ENCODE data around the gene PDE6G.
A peak's percentile ranks its signal among the peaks of the same experiment; 100 is the strongest.

PDE6G gene

DNA sequence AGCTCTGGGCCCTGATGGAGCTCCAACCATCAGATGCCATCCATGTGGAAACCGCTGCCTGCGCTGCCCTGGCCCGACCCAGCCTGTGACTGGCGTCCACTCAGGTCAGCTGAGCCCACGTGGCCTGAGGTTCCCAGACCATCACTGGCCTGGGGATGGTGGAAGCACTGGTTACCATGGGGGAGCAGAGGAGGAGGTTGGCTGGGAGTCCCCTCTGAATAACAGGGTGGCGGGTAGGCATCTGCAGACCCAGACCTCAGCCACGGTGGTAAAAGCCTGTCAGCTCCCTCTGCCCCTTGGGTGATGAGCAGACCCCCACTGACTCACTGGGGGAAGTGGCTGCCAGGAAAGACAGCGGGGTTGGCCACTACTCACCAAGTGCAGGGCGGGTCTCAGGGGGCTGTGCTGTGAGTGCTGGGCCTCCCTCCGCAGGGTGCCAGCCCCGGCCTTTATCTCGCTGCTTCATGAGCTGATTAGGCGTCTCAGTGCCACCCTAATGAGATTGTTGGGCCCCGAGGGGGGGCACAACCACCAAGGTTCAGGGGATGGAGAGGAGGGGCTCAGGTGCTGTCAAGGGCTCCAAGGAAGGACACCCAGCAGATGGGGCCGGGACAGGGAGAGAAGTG, at the start of gene PDE6G:
TSS of gene PDE6G (minus strand) at position 425 of the 626 bp plus-strand sequence. CDS start 3,237 bp downstream, outside the sequence.
- no peak for DNase-seq (ENCODE audit: low spot score)

DNA sequence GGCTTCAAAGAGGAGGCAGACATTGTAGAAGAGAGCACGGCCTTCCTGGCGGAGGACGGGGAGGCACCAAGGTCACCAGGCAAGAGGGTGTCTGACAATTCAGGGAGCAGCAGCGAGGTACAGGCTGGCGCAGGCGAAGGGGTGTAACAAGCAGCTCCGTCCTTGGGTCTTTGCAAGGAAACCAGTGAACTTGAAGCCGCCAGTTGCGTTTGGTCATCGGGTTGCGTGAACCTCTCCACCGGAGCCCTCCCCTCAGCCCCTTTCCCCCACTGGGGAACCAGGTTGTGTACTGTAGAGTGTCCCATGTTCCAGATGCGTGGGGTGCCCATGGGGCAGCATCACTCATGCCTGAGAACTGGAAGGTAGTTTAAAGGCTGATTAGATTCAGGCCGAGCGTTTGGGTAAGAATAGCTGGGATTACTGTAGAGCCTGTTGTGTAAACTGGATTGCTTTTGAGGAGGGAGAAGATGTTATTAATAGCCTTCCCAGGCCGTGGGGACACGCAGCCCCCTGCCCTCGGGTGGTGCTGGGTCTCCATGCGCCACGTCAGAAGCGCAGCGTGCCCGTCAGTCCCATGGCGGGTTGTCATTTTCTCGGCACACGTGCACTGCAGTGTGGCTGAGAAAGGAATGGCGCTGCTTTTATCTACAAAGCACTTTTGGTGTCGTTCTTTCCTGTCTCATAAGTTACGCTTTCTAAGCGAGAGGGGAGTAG, 49.3 kb upstream of the PDE6G start:
- DNase-seq (ENCODE audit: low spot score), result no peak

DNA sequence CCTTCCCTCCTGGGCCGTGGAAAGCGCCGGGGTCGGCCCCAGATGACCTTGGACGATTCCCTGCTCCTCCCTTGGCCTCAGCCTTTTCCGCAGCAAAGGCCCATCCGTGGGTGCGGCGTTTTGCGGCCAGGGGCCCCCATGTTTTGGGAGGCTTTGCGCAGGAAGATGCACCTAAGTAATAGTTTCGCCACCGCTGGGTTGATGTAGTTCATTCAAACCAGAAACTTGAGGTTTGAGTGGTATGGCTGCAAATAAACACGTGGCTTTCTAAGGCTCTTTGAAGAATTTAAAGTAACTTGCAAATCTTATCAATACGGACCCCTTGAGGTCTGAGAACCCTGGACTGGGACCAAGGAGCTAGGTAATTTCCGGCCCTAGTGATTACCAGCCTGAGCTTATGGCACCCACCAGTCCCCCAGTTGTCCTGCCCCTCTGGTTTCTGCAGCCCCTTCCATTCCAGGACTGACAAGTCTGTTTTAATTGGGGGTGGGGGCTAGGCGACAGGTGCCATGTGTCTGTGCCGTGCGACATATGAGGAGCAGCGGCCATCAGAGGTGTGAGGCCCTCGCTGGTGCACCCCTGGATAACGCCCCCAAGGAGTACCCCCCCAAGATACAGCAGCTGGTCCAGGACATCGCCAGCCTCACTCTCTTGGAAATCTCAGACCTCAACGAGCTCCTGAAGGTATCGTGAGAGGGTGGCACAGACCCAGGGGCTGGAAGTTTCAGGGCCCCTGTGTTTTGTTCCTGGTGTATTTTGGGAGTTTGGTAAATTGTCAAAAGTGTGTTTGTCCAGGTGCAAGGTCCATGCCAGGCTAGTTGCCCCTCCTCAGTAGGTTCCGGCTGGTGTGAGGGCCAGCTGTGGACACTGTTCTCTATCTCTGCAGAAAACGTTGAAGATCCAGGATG, 47.7 kb upstream of the PDE6G start:
- DNase-seq (ENCODE audit: low spot score), result no peak

DNA sequence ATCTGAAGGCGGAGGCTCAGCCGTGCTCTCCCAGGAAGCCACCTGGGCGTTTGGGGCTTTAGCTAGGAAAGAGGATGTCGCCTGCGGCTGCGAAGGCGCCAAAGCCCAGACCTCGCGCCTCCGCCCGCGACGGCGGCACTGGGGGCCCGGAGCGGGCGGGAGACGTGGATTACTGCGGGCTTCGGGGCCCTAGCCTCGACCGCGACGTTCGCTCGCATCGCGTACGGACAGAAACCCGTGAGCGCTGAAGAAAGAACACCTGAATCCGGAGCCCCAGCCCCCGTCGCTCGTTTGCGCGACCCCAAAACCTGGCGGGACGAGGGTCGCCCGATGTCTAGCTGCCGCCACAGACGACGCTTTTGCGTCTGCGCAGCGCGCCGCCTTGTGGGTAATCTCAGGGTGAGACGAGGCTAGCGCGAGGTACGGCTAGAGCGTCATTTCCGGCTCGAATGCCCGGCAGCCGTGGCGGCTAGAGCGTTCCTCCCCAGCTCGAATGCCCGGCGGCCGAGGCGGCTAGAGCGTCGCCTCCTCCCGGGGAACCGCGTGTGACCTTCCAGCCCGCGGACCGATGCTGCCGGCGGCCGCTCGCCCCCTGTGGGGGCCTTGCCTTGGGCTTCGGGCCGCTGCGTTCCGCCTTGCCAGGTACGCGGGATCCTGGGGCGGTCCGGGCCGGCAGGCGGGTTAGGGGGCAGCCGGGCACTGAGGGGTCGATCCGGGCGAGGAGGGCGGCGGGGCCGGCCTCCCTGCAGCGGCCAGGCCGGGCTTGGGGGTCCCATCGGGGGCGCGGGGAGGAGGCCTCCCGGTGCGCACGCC, 46.8 kb upstream of the PDE6G start, which contains the start of gene MRPL12:
TSS of gene MRPL12 (plus strand) at position 434 of the 813 bp plus-strand sequence. CDS start at position 569, 135 bp downstream.
- DNase-seq (ENCODE audit: low spot score), result peak; percentile 94

DNA sequence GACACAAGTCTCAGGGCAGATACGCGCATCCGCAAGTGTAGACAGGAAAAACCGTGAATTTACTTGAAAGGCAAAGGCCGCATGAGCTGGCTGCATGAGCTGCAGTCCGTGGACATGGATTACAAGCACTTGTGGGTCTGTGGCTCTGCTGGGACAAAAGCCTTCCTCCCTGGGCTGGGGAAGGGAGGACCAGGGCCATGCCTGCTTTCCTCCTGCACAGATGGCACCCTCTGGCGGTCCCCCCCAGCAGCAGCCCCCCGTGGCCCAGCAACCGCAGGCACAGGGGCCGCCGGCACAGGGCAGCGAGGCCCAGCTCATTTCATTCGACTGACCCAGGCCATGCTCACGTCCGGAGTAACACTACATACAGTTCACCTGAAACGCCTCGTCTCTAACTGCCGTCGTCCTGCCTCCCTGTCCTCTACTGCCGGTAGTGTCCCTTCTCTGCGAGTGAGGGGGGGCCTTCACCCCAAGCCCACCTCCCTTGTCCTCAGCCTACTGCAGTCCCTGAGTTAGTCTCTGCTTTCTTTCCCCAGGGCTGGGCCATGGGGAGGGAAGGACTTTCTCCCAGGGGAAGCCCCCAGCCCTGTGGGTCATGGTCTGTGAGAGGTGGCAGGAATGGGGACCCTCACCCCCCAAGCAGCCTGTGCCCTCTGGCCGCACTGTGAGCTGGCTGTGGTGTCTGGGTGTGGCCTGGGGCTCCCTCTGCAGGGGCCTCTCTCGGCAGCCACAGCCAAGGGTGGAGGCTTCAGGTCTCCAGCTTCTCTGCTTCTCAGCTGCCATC, 45.1 kb upstream of the PDE6G start:
- no peak for DNase-seq (ENCODE audit: low spot score)

DNA sequence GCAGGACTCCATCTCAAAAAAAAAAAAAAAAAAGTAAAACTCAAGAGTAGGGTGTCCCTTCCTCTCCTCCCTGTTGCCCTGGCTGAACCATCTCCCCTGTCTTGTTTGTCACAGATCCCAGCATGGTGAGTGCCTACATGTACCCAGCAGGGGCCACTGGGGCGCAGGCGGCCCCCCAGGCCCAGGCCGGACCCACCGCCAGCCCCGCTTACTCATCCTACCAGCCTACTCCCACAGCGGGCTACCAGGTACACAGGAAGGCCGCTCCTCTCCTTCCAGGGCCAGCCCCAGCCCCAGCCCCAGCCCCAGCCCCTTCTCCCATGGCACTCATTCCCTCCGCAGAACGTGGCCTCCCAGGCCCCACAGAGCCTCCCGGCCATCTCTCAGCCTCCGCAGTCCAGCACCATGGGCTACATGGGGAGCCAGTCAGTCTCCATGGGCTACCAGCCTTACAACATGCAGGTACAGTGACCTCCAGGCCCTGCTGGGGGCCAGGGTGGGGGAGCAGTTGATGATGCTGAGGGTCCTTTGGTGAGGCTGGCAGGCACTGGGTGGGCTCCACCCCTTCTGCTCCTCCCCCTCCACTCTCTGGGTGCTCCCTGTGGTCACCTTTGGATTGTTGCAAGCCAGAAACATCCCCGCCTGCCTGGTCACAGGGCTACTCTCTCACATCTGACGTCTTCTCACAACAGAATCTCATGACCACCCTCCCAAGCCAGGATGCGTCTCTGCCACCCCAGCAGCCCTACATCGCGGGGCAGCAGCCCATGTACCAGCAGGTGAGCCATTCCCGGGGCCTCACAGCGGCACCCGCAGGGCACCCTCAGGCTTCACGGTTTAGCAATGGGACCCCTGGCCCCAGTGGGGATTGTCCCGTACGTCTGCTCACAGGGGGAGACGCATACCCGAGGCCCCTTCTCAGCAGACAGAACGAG, 44.3 kb upstream of the PDE6G start:
- no peak for DNase-seq (ENCODE audit: low spot score)

DNA sequence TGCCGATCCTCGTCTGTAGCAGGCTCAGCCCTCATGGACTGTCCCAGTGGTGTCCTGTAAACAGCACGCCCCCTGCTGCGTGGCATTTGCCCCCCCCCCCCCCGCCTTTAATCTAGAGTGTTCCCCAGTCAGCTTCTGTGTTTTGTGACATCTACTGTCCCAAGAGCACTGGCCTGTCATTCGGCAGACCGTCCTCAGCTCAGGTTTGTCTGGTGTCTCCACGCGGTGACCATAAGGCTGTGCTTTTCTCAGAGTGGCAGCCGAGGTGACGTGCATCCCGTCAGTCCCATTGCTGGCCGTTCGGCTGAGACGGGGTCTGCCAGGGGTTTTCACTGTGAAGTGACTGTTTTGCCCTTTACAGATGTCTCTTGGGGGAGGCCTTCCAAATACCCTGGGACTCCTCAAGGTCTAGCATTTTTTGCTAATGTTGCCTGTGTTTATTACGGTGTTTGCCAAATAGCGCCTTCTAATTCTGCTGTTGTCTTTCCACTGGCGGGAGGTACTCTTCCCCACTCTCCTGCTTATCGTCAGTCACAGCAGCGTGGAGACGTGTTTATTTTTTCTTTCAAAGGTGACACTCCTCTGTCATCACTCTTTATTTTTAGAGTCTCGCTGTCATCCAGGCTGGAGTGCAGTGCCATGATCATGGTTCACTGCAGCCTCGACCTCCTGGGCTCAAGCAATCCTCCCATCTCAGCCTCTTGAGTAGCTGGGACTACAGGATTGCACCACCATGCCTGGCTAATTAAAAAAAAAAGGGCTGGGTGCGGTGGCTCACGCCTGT, 41.1 kb upstream of the PDE6G start:
- no peak for DNase-seq (ENCODE audit: low spot score)

DNA sequence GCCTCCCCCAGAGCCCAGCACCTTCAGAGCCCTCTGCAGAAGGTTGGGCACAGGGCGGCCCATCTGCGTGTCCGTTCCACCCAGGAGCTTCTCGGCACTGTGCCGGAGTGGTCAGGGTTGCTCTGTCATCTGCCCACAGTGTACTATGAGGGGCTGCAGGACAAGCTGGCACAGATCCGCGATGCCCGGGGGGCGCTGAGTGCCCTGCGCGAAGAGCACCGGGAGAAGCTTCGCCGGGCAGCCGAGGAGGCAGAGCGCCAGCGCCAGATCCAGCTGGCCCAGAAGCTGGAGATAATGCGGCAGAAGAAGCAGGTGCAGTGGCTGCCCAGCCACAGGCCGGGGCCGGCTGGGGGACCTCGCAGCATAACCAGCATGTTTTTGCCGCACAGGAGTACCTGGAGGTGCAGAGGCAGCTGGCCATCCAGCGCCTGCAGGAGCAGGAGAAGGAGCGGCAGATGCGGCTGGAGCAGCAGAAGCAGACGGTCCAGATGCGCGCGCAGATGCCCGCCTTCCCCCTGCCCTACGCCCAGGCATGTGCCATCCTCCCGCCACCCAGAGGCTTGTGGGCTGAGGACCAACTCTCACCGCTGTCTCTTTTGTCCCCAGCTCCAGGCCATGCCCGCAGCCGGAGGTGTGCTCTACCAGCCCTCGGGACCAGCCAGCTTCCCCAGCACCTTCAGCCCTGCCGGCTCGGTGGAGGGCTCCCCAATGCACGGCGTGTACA, 40.0 kb upstream of the PDE6G start:
- no peak for DNase-seq (ENCODE audit: low spot score)

DNA sequence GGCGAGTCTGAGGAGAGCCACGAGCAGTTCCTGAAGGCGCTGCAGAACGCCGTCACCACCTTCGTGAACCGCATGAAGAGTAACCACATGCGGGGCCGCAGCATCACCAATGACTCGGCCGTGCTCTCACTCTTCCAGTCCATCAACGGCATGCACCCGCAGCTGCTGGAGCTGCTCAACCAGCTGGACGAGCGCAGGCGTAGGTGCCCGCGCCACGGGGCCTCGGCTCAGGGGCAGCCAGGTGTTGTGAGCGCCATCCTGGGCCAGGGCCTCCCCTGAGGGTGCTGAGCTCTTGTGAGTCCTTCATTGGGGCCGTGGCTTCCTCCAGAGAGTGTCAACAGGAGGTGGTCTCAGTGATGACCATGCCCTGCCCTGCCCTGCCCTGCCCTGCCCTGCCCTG, 39.5 kb upstream of the PDE6G start:
- no peak for DNase-seq (ENCODE audit: low spot score)

DNA sequence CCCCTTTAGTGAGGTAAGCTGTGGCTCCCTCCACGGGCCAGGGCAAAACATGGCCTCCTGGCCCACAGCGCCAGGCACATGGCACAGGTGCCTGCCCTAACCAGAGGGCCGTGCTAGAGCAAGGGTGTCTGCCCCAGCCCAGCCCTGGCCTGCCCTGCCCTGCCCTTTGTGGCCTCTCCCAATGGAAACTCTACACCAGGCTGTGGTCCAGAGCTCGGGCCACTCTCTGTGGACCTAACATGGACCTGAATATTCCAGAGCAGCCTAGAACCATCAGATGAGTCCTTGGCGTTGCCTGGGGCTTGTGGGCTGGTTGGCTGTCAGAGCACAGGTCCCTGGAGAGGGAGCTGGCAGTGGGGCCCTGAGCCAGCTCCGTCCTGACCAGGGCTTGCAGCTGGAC, 38.9 kb upstream of the PDE6G start:
- DNase-seq (ENCODE audit: low spot score), result no peak

DNA sequence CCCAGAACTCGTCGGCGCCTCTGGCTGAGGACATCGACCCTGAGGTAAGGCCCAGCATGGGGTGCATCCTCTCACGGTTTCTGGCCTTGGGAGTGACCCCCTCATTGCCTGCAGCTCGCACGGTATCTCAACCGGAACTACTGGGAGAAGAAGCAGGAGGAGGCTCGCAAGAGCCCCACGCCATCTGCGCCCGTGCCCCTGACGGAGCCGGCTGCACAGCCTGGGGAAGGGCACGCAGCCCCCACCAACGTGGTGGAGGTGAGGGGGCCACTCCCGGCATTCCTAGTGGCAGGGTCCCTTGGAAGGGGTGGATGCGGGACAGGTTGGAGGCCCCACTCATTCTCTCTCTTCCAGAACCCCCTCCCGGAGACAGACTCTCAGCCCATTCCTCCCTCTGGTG, 38.5 kb upstream of the PDE6G start:
- no peak for DNase-seq (ENCODE audit: low spot score)

DNA sequence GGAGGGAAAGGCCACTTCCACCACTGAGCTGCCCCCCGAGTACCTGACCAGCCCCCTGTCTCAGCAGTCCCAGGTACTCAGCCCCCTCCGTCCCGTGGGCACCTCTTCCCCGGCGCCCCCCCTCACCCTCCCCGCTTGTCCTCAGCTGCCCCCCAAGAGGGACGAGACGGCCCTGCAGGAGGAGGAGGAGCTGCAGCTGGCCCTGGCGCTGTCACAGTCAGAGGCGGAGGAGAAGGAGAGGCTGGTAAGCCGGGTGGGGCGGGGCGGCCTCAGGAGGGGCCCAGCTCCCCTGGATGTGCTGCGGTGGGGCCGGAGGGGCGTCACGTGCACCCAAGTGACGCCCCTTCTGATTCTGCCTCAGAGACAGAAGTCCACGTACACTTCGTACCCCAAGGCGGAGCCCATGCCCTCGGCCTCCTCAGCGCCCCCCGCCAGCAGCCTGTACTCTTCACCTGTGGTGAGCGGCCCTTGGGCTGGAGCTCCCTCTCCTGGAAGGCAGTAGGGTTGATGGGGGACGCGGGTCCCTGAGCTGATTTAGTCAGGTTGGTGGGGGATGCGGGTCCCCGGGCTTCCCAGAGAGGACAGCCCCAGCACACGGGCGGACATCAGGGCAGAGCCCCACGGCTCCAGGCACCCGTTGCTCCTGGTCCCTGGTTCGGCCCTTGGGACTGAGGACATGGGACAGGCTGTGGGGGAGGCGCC, 37.3 kb upstream of the PDE6G start:
- DNase-seq (ENCODE audit: low spot score), result no peak

DNA sequence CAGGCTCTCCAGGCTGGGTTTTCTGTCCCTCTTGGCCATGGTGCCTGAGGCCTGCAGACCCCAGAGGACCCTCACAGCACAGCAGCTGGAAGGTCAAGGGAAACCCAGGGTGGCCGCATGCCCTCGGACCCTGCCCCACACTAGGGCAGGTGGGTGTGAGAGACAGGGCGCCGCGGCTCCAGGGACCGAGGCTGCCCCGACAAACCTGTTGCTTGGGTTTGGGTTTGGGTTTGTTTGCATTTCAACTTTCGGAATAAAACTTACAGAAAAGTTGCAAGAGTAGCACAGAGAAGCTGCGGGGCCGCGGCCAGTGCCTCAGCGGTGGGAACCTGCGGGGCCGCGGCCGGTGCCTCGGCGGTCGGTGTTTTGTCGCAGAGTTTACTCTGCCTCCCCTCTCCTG, 35.3 kb upstream of the PDE6G start:
- no peak for DNase-seq (ENCODE audit: low spot score)

DNA sequence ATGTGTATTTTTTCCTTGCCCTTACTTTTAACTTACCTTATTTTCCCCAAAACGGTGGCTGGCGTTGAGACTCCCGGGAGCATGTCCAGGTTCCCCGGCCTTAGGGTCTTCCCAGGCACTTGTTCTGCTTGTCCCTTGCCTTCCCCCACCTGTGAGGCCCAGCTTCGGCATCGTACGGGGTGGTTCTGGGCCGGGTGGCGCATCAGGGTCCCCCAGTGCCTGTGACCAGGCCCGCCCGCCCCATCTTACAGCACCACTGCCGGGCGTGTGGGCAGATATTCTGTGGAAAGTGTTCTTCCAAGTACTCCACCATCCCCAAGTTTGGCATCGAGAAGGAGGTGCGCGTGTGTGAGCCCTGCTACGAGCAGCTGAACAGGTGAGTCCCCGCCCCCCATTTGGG, 34.9 kb upstream of the PDE6G start:
- no peak for DNase-seq (ENCODE audit: low spot score)

DNA sequence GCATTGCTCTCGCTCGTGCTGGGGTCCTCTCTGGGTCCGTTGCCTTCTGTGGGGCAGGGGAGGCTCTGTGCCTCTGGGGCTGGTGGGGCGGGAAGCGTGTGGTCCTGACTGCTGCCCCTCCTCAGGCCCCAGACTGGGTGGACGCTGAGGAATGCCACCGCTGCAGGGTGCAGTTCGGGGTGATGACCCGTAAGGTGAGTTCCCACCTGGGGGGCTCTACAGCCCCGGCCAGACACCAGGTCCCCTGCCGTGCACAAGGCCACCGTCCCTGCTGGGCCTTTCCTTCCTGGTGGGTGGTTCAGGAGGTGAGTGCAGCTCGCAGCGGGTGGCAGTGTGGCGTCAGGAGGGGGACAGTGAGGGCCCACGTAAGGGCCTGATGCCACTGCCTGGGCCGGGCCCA, 34.2 kb upstream of the PDE6G start:
- DNase-seq (ENCODE audit: low spot score), result no peak

DNA sequence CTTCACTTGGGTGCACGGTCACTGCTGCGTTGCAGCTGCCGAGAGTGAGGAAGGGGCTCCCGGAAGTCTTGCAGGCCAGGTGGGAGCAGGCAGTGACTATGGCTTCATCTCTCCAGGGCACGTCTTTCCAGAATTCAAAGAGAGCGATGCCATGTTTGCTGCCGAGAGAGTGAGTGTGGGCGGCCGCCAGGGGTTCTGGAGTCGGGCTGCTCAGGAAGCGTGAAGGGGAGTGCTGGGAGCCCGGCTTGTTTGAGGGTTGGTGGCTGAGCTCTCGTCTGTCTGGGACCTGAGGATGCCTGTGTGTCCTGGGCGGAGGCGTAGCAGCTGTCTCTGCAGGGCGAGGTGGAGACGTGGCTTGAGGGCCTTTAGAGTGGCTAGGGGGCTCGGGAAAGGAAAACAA, 33.7 kb upstream of the PDE6G start:
- no peak for DNase-seq (ENCODE audit: low spot score)

DNA sequence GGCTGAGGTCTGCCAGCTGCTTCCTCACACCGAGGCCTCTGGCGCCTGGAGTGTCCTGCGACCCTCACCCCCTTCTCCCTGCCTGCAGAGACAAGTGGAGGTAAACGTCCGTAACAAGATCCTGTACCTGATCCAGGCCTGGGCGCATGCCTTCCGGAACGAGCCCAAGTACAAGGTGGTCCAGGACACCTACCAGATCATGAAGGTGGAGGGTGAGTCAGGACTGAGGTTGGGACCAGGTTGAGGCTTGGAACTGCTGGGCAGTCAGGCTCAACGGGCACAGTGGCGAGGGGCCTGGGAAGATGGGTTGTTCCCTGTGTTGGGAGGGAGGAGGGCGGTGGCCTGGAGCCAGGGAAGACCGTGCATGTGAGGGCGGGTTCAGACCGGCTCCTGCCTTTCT, 32.3 kb upstream of the PDE6G start:
- no peak for DNase-seq (ENCODE audit: low spot score)
